CD4-positive, alpha-beta T cell treated with Interleukin-21 for 1 hour (primary cell): Measurements from ENCODE around the gene NPPC.
"Not testable (repeated sequence)": the region's sequence is repeated elsewhere in the genome, so short reads cannot be mapped to it uniquely, and the experiment has no call there.

ENCODE experiments used
- DNase-seq: peaks from one replicate; pipeline ENCODE4 v3.0.0-alpha.2; 2020

NPPC gene

DNA sequence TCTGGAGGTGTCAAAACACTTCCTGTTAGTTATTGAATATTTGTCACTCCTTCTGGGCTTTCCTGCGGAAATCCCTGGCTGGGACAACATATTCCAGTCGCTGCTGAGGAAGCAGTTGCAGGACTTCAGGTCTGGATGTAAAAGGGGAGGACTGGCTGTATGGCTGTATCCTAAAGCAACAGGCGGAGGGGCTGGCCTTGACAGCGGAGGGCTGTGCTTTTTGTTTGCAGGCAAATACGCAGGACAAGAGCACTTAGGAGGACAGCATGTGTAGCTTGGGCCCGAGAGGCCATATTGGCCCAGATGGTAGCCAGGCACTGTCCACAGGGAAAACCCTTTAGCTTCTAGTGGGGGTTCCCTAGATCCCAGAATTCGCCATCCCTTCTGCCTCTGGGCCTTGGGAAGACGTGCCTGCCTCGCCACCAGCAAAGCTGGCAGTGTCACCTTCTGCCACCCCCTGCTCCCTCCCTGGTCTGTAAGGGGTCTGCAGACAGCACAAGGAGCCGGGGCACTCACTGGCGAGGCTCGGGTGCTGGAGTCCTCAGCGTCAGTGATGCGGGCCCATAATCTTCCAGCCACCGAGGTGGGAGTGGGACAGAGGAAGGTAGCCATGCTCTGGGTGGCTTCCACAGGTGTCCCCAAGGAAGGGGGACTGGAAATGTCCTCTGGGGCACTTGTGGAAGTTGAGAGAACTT is 6.7 kb downstream of the NPPC start:
- no peak for DNase-seq

DNA sequence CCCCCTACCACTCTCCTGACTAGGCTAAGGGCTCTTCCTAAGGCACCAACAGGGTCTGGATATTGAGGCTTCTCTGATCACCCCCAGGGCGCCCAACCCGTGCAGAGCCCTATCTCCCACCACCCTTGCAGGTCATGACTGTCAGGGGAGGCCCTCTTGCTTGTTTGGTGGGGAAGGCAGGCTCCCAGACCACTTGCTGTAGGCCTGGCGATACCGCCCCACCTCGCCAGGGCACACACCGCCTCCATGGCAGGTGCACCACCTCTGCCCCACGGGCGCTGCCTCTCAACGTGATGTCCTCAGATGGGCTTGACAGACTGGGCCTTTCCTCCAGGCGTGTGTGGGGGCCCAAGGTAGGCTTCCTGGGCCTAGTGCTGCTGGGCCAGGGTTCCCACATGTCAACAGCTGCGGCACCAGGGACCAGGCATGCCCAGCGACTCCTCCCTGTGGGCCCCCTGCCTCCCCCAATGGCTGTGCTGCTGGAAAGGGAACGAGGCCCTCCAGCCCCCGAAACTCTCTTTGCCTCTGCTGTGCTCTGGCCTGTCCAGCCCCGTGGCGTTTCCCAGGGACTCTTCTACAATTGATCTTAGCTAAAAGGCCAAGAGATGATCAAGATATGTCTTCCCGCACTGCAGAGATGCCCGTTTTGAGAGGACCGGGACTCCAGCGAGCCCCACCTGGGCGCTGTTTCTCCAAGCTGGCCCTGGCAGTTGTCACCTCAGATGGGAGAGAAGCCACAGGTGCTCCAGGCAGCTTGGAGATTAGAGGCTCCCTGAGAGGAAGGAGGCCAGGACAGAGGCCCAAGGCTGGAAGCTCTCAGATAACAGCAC is 7.5 kb downstream of the NPPC start:
- DNase-seq: no peak

DNA sequence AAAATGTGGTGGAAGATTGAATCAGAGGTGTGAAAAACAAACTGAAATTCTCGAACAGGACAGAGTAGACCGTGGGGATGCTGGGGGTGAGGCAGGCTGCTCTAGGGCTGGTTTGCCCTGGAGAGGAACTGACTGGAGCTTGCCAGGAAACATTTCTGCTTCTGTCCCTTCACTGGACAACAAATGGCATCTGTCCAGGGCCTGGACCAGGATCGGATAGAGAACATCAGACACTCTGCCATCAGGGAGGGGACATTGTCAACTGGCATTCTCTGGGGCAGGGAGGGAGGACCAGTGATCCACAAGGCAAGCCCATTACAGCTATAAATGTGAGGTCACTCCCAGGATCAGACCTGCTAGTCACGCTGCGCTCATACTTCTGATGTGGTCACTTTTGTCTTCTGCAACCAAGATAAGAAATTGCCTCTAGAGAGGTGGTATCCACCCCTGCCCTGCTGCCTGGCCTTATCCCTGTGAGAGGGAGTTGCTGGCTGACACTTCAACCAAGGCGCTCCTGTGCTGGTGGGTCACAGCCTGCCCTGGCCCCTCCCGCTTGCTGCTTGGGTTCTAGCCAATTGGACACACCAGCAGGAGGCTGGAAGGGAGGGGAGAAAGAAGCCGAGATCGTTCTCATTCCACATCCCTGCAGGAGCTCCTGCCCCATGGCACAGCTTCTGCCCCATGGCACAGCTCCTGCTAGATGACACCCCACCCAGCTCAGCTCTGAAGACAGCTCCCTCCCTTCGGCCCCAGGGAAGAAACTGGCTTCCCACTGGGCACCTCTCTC is 8.7 kb downstream of the NPPC start:
- no peak for DNase-seq

DNA sequence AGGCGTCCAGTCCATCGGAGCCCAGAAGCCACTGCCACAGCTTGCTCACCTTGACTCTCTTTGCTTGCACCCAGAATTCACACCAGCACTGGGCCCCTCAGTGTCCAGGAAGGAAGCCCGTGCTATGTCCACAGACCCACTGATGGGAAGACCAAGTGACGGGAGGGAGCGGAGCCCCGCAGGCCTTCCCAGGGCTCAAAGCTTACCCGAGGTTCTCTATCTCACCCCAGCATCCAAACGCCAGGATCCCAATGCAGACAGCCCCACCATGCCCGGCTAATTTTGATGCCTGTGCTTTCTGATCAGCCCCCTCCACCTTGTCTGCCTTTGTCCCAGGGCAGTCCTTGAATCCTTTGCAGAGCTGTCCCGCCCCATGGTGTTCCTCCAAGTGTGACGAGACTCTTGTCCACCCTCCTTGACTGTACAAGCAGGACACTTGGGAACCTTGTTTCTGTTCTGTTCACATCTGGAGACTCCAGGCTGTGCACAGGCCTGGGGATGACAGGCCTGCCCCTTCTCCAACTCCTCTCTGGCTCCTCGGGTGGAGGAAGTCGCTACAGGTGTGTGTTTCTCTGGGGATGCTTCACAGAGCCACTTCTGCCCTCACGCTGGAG is 12.0 kb downstream of the NPPC start:
- DNase-seq: no peak

DNA sequence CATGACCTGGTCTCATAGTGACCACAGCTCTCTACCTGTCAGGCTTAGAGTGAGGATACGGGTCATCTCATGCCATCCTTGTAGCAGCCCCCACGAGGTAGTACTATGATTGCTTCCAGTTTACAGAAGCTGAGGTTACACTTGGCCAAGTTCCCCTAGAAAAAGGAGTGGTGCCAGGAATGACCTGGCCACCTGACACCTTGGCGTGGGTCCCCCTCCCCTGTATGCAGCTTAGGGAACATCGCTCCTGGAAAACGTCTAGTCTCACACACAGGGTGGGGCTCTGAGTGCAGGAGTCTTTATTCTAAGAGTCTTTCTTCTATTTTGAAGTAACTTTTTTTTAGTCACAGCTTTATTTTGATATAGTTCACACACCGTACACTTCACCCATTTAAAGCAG is 14.8 kb downstream of the NPPC start:
- no peak for DNase-seq

DNA sequence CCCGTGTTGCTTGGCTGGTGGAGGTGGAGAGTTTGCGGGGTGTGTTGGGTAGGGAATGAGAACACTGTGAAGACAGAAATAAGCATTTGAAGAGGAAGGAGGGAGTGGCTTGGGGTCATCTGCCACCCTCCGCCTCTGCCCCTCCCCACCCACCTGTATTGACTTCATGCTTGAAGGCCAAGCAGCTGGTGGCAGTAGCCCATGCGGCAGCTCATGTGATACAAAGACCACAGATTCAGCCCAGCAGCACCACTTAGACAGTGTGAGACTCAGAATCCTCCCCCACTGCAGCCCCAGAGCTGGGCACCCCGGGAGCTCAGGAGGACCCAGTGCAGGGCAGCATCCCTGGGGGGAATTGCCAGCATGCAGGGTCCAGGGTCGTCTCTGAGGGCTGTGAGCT is 15.4 kb downstream of the NPPC start:
- no peak for DNase-seq

DNA sequence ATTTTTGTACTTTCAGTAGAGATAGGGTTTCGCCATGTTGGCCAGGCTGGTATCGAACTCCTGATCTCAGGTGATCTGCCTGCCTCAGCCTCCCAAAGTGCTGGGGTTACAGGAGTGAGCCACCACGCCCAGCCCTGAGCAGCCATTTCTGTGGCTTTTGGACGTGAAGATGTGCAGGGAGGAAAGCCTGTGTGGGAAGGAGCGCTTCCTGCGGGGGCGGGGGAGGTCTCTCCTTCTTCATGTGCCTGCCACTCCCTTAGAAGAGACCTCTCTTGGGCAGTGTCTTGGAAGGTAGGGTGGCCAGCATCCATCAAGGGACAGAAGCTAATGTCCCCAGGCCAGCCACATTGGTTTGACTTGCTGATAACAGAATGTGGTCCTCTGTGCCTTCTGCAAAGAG is 16.0 kb downstream of the NPPC start:
- DNase-seq: not testable (repeated sequence)

DNA sequence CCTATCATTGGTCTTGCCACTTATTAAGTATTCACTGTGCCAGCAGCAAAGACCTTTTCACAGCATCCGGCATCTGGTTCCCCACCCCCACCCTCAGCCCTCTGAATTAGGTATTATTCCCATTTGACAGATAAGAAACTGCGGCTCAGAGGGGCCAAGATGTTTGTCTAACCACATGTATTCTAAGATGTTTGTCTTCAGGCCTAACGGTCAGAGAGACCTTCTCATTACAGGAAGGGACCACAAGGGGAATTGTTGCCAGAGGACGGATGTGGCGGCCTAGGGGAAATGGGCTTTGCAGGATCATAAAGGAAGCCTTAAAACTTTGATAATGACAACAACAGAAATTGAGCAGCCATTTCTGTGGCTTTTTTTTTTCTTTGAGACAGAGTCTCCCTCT is 16.6 kb downstream of the NPPC start:
- DNase-seq: no peak

DNA sequence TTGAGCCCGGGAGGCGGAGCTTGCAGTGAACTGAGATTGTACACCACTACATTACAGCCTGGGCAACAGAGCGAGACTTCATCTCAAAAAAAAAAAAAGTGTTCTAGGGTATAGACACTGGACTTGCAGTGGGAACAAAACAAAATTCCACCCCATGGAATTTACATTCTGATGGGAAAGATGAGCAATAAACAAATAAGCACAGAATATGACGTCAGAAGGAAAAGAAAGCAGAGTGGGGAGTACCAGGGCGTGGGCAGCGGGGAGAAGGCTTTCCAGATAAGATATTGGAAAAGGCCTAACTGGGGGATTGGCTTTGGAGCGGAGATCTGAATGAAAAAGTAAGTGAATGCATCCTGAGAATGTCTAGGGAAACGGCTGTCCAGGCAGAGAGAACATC is 17.6 kb downstream of the NPPC start:
- no peak for DNase-seq

DNA sequence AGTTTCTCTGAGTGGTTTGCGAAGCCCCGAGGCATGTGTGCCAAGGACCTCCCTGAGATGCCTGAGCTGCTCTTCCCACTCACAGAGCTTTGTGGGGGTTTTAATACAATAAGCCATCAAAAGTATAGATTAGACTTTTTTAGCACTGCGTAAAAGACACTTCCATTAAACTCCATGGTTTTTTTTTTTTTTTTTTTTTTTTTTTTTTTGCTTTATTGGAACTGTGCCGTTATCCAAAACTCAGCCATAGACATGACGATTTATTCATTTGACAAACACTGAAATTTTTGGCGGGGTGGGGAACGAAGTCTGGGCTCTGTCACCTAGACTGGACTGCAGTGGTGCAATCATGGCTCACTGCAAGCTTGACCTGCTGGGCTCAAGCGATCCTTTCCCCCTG is 18.4 kb downstream of the NPPC start:
- no peak for DNase-seq

DNA sequence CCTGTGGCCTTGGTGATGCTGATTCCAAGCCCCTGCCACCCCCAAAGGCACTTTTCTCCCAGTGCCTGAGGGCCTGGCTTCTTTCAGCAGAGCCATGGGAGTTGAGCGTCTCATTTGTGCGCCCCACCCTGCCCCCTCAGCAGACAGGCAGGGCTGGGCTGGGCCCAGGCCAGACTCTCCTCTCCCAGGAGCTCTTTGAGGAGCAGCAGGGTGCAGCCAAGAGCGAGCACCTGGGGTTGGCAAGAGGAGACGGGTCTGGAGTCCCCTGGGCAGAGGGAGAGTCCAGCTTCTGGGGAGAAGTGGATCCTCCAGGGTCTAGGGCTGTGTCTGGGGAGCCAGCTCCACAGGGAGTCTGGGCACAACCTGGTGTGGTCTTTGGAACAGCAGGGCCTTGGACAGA is 21.2 kb downstream of the NPPC start:
- DNase-seq: no peak

DNA sequence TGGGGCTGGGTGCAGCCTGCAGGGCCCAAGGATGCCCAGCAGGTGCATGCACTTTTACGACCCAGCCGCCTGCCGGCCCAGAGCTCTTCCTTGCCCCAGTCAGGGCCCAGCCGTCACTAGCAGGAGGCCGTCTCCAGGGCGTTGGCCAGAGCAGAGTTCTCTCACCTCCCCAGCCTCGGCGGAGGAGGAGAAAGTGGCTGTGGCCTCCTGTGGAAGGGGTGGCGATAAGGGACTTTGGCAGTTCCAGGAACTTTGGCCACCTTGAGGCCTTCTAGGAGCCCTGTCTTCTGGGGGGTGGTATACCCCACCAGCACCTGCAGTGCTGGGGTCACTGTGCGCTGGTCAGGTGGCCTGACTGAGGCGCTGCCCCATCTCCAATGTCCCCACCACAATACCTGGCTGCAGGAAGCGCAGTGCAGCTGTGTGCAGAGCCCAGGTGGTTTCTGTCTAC is 22.0 kb downstream of the NPPC start:
- DNase-seq: no peak

DNA sequence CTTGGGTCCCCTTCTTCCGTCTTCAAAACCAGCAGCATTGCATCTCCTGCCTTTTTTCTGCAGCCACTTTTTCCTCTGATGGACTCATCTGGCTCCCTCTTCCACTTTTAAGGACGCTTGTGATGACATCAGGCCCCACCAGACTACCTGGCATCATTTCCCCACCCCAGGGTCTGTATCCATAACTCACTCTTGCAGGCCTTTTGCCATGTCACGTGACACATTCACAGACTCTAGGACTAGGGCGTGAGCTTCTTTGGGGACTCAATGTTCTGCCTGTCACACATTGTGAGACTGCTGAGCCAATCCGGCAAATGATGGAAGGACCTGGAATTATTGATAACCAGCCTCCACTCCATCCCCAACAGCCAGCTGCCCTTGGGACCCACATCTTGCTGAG is 23.6 kb downstream of the NPPC start:
- no peak for DNase-seq

DNA sequence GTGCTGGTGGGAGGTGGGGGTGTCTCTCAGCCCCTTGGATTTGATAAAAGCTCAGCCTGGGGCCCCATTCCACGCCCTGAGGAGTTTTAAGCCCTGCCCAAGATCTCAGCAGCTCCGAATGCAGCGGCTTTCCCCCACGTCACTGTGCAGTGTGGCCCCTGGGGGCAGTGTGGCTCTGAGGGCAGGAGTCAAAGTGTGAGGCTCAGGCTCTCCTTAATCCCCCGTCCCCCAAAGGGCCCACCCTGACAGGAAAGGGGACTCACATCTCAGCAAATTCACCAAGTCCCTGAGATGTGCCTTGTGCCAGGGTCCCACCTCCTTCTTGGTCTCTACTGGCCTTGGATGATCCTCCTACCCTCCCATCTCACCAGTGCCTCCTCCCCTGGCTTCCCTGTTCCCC is 25.2 kb downstream of the NPPC start:
- no peak for DNase-seq

DNA sequence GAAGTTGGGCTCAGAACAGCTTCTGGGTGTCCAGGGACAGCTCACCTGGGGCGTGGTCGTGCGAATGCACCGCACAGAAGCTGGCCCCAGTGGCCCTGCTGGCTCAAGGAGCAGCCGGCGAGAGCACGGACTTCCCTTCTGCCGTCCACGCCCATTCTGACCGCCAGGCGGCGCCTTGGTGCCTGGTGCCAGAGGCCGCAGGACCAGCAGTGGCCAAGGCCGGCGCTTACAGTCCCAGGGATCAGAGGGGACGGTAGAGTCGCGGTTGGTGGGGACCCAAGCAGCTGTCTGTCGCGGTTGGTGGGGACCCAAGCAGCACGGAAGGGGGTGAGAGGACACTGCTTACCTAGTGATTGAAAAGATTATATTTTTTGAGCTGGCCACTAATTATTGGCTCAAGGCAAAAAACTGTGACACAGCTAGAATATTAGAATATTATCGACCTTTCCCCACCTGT is 25.7 kb downstream of the NPPC start:
- DNase-seq: peak; percentile 40

DNA sequence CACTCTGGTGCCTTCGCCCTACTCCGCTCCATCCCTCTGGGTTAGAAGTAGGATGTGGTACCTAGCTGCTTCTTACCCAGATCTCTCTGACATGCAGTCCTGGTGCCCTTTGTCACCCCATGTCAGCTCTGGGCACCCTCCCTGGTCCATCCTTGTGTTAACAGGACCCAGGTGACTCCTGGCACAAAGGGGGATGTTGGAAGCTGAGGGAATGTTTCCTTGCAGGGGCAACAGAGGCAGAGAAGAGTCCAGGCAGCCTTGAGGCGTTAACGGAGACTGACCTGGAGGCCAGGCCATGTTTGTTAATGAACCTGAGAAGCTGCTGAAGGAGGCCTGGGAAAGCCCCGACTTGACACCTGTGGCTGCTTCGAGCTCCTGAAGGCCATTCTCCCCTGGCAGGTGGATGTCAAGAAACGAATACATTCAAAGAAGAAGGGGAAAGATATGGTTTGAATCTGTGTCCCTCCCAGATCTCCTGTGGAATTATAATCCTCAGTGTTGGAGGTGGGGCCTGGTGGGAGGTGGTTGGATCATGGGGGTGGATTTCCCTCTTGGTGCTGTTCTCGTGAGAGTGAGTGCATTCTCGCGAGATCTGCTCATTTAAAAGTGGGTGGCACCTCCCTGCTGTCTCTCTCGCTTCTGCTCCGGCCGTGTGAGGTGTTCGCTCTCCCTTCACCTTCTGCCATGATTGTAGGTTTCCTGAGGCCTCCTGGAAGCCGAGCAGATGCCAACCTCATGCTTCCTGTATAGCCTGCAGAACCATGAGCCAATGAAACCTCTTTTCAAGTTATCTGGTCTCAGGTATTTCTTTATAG is 31.4 kb downstream of the NPPC start:
- no peak for DNase-seq

DNA sequence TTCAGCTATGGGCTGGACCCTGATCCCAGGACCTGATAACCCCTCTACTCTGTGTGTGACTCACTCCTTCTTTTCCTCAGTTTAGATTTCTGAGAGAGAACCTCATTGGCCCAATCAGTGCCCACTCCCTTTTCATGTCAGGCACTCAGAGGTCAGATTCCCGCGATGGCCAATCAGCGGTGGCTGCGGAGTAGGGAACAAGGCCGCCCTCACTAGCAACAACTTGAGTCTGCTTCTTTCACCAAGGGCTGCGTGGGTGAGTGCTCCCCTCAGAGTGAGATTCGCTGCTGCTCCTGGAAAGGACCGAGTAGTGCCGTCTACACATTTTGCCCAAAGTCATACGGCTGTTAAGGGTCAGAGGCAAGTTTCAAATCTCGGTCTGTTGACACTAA is 34.7 kb downstream of the NPPC start:
- DNase-seq: no peak

DNA sequence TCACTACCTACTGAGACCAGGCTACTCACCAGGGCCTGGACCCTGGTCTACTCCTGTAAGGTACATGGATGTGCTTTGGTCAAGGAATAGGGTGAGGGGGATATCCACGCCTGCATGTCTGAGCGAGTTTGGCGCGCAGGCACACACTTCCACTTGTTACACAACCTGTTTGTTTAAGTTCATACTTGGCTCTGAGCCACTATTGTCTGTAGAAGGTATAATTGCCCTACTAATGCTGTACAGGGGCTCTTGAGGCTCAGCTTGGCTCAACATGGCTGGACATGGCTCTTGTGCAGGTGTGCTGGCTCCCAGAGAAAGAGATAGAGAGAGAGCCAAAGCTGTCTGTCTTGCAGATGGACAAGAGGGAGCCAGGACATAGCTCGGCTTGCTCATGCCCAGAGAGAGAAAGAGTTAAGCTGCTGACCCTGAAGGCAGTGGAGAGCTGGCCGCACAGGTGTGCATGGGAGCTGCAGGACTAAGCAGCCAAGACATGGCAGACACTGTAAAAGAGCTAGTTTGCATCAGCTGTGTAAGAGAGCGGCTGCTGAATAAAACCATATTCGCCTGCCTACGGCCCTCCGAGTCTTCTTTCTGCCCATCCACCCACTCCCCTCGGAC is 35.2 kb downstream of the NPPC start:
- DNase-seq: no peak

DNA sequence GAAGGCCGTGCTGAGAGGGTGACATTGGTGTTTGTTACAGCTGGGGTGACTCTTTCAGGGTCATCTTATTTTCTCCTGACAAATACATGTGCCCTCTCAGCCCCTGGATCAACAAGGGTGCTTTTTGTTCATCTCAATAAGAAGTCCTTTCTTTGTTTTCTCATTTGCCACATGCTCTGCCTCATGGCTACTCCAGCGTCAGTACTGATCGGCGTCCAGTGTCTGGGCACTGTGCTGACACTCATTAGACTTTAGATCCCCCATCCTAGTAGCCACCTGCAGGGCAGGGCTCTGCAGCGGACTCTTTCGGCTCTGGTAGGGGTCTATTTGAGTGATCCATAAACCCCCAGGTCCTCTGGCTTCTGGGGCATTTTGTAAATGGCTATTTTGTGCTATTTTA is 38.4 kb downstream of the NPPC start:
- no peak for DNase-seq

DNA sequence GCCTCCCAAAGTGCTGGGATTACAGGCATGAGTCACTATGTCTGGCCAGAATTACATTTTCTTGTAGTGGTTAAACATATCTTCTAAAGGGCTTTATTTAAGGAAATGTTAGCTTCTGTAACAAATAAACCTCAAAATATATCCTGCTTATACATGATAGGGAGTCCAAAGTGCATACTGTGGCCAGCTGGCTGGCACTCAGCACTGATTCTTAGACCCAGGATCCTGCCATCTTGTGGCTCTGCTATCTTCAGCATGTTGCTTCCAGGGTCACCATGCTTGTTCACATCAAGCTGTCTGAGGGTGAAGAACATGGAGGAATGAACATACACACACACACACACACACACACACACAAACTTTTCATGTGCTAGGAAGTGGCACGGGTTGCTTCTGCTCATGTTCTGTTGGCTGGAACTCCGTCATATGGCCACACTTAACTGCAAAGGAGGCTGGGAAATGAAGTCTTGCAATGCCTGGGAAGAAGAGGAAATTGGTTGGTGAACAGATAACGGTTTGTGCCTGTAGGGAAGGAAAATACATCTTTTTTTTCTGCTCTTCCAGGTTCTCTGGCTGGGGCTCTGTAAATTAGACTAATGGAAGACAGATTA is 40.0 kb downstream of the NPPC start:
- DNase-seq: no peak

DNA sequence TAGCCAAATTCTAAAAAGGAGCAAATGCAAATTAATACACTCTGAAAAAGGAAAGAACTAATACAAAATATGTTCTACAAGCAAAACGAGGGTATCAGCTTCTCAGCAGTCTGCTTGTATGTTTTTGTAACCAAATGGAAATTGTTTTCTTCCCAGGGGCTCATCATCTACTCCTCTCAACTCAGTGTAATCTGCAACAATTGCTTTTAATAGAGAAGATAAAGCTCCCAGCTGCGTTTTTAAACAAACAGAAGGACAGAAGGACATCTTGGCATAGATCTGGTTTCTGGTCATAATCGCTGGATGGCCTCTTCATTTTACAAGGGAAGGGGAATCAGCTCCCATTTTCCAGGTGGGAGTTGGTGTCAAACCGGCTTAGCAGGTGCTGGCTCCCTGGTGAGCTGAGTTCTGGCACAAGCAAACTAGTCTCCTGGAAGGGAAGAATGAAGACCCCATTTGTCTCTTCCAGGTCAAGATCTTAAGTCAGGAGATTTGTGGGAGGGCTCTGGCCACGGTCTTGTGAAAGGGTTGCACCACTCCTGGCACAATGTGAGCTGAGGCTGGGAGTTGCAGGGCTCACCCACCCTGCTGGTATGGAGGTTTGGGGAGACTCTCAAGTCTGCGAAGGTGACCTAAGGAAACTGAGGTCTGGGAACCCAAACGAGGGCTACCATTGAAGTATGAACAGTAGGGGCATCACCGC is 41.6 kb downstream of the NPPC start:
- DNase-seq: no peak
